ENCODE results near the gene LBH.

DNA sequence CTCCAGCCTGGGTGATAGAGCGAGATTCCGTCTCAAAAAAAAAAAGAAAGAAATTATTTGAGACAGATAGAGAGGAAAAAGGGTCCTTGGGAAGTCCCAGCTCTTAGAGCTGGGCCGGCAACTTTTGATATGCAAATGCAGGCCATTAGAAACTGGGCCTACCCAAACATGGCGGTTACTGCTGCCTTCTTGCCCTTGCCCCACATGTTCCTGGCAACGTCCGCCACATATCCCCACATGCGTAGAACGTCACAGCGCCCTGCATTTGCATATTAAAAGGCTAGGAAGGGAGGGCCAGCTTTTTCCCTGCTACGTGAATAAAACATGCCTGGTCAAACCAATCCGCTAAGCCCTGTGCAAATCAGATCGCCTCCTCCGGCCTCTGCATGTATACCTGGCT, 40.7 kb upstream of the LBH start:
- TF ChIP-seq, protein P1, sequence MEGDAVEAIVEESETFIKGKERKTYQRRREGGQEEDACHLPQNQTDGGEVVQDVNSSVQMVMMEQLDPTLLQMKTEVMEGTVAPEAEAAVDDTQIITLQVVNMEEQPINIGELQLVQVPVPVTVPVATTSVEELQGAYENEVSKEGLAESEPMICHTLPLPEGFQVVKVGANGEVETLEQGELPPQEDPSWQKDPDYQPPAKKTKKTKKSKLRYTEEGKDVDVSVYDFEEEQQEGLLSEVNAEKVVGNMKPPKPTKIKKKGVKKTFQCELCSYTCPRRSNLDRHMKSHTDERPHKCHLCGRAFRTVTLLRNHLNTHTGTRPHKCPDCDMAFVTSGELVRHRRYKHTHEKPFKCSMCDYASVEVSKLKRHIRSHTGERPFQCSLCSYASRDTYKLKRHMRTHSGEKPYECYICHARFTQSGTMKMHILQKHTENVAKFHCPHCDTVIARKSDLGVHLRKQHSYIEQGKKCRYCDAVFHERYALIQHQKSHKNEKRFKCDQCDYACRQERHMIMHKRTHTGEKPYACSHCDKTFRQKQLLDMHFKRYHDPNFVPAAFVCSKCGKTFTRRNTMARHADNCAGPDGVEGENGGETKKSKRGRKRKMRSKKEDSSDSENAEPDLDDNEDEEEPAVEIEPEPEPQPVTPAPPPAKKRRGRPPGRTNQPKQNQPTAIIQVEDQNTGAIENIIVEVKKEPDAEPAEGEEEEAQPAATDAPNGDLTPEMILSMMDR (IDR thresholded peaks at IDR 0.05; ENCODE audit: low read depth, low read length) = no peak
- no peak for TF ChIP-seq EZH2phosphoT487 (IDR thresholded peaks at IDR 0.05; ENCODE audit: low read depth)

Data from OCI-LY3 (cell line).